C4-2B (cell line): ENCODE results near the gene HDAC4.

Experiments used
- ZFX ChIP-seq: fragments of 450-650 bp; IDR thresholded peaks from 2 replicates; pipeline ENCODE4 v1.6.1; 2017
- TF ChIP-seq, protein P1 (sequence below): fragments of 450-650 bp; conservative IDR thresholded peaks from 2 replicates; pipeline ENCODE4 v1.5.1; 2017; ENCODE audit warnings: mild to moderate bottlenecking

DNA sequence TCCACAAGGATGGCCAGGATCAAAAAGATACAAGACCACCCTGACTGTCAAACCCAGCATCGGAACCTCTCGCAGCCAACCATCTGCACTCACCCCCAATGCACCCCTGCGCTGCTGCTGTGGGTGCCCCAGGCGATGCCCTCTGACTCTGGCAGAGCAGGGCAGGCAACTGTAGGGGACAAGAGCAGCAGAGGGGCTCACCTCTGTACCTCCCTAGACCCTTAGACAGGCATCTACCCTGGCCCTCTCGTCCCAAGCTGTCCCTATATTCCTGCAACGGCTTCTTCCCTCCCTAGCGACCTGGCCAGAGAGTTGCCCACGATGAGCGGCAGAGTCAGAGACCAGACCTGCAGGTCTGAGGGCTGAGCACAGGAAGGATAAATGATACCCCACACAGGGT, 128.2 kb downstream of the HDAC4 start:
- TF ChIP-seq, protein P1, sequence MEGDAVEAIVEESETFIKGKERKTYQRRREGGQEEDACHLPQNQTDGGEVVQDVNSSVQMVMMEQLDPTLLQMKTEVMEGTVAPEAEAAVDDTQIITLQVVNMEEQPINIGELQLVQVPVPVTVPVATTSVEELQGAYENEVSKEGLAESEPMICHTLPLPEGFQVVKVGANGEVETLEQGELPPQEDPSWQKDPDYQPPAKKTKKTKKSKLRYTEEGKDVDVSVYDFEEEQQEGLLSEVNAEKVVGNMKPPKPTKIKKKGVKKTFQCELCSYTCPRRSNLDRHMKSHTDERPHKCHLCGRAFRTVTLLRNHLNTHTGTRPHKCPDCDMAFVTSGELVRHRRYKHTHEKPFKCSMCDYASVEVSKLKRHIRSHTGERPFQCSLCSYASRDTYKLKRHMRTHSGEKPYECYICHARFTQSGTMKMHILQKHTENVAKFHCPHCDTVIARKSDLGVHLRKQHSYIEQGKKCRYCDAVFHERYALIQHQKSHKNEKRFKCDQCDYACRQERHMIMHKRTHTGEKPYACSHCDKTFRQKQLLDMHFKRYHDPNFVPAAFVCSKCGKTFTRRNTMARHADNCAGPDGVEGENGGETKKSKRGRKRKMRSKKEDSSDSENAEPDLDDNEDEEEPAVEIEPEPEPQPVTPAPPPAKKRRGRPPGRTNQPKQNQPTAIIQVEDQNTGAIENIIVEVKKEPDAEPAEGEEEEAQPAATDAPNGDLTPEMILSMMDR: no peak
- no peak for TF ChIP-seq ZFX
